ENCODE measurements around the gene LGALSL. TPM values are rescaled to one million over a fixed set of nuclear protein-coding genes. Genes with fewer than 3 reads are reported as not detected.

LGALSL gene
- total and polyA plus RNA-seq, 2 of the 13 experiments (the other 11 are each of a cell fraction or from before 2014, with no cell fraction given) = 15.4 to 20.0 TPM

DNA sequence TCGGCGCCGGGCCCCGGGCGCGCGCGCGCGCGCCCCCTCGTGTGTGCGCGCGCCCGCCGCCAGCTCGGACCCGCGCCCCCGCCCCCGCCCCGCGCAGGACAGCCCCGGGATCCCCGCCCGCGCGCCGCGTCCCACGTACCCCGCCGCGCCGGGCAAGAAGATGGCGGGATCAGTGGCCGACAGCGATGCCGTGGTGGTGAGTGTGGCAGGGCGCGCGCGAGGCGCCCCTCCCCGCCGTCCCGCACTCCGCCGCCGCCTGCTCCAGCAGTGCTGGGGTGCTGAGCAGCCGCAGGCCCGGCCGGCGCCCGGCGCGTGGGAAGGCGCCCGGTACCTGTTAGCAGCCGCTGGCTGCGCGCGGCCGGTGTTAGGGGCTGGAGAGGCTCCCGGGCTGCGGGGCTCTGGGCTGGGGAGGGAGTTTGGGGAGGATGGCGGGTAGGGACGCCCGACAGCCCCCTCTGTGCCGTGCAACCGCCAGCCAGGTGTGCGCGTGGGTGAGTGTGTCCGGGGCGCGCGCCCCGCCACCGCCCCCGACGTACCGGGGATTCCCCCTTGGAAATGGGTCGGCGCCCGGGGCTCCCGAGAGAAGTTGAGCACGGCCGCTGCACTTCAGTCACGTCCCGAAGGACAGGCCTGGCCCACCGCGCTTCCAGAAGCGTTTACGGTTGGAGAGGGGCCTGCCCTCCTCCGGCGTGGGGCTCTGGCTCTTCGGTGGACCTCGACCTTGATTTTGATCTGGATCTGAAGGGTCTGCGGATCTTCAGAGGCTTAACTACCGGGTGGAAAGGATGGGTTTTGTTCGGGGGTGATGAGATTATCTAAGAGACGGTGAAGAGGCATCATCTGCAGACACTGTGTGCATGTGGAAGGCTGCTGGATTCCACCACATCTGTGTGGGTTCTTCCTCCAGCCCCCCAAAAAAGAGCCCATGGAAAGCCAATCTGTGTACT, 697 bp downstream of the LGALSL start (continued):
- TF ChIP-seq ZNF709 (CRISPR knock-in tag; IDR thresholded peaks at IDR 0.05) (peak; percentile 85; the same call in 1 of the 2 replicates), FOXO1 (CRISPR knock-in tag; IDR thresholded peaks at IDR 0.05) (0 out of 2 replicates have a peak, but pooled peaks have one; percentile 25), CBX5 (CRISPR knock-in tag; IDR thresholded peaks at IDR 0.05; ENCODE audit: borderline replicate concordance) (no peak), SNAPC2 (CRISPR knock-in tag; IDR thresholded peaks at IDR 0.05) (0 out of 2 replicates have a peak, but pooled peaks have one; percentile 31), TAF1 (CRISPR knock-in tag; IDR thresholded peaks at IDR 0.05) (peak; percentile 7), ZNF556 (CRISPR knock-in tag; IDR thresholded peaks at IDR 0.05; ENCODE audit: borderline replicate concordance) (peak; percentile 41; the same call in 1 of the 2 replicates), SP4 (CRISPR knock-in tag; IDR thresholded peaks at IDR 0.05) (0 out of 2 replicates have a peak, but pooled peaks have one; percentile 31), ATF7-NPFF (CRISPR knock-in tag; IDR thresholded peaks at IDR 0.05; ENCODE audit: low read depth) (peak; percentile 10; the same call in 1 of the 2 replicates), ZFP36L1 (CRISPR knock-in tag; IDR thresholded peaks at IDR 0.05) (peak; percentile 41; the same call in 1 of the 2 replicates), IRF2 (CRISPR knock-in tag; IDR thresholded peaks at IDR 0.05) (no peak; the same call in 1 of the 2 replicates), SOX6 (IDR thresholded peaks at IDR 0.05) (no peak), SOX6 (CRISPR knock-in tag; IDR thresholded peaks at IDR 0.05) (peak; percentile 49; the same call in 1 of the 2 replicates), ARNT (IDR thresholded peaks at IDR 0.05) (no peak), ZNF326 (CRISPR knock-in tag; IDR thresholded peaks at IDR 0.05; ENCODE audit: borderline replicate concordance) (no peak), ZBTB7B (CRISPR knock-in tag; IDR thresholded peaks at IDR 0.05) (0 out of 2 replicates have a peak, but pooled peaks have one; percentile 44), ZNF34 (CRISPR knock-in tag; IDR thresholded peaks at IDR 0.05; ENCODE audit: borderline replicate concordance) (no peak), ZNF749 (CRISPR knock-in tag; IDR thresholded peaks at IDR 0.05; ENCODE audit: borderline replicate concordance) (peak; percentile 69; the same call in 1 of the 2 replicates), SIN3A (IDR thresholded peaks at IDR 0.05; ENCODE audit: borderline replicate concordance, low read depth, low read length) (peak; percentile 28; the same call in 1 of the 2 replicates), ZNF350 (CRISPR knock-in tag; IDR thresholded peaks at IDR 0.05; ENCODE audit: borderline replicate concordance, low read depth) (peak; percentile 56)
- TF ChIP-seq, protein P1, sequence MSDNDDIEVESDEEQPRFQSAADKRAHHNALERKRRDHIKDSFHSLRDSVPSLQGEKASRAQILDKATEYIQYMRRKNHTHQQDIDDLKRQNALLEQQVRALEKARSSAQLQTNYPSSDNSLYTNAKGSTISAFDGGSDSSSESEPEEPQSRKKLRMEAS (IDR thresholded peaks at IDR 0.05) = peak; percentile 55
- TF ChIP-seq, protein P2, sequence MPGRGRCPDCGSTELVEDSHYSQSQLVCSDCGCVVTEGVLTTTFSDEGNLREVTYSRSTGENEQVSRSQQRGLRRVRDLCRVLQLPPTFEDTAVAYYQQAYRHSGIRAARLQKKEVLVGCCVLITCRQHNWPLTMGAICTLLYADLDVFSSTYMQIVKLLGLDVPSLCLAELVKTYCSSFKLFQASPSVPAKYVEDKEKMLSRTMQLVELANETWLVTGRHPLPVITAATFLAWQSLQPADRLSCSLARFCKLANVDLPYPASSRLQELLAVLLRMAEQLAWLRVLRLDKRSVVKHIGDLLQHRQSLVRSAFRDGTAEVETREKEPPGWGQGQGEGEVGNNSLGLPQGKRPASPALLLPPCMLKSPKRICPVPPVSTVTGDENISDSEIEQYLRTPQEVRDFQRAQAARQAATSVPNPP (CRISPR knock-in tag; IDR thresholded peaks at IDR 0.05) = 0 out of 2 replicates have a peak, but pooled peaks have one; percentile 23
- TF ChIP-seq, protein P3, sequence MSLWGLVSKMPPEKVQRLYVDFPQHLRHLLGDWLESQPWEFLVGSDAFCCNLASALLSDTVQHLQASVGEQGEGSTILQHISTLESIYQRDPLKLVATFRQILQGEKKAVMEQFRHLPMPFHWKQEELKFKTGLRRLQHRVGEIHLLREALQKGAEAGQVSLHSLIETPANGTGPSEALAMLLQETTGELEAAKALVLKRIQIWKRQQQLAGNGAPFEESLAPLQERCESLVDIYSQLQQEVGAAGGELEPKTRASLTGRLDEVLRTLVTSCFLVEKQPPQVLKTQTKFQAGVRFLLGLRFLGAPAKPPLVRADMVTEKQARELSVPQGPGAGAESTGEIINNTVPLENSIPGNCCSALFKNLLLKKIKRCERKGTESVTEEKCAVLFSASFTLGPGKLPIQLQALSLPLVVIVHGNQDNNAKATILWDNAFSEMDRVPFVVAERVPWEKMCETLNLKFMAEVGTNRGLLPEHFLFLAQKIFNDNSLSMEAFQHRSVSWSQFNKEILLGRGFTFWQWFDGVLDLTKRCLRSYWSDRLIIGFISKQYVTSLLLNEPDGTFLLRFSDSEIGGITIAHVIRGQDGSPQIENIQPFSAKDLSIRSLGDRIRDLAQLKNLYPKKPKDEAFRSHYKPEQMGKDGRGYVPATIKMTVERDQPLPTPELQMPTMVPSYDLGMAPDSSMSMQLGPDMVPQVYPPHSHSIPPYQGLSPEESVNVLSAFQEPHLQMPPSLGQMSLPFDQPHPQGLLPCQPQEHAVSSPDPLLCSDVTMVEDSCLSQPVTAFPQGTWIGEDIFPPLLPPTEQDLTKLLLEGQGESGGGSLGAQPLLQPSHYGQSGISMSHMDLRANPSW (CRISPR knock-in tag; IDR thresholded peaks at IDR 0.05; ENCODE audit: borderline replicate concordance) = no peak
